HCT116 (cell line): ENCODE results near the gene ATRN. TPM values are rescaled to one million over a fixed set of nuclear protein-coding genes. Genes with fewer than 3 reads are reported as not detected.
A peak's percentile ranks its signal among the peaks of the same experiment; 100 is the strongest.

Experiments
- ATAC-seq: fragments of 200-7000 bp; cut with Tn5 transposase; 2 replicates; pipeline ENCODE4 v1.9.1; 2020; ENCODE audit warnings: mild to moderate bottlenecking, moderate library complexity
- BruUV-seq: library from RNA; stranded (reverse); fragments of 400-500 nt; replicated peaks from 2 replicates; lab custom pipeline; 2021; lab: Mats Ljungman, UMichigan
- CTCF ChIA-PET: fragments of 300-600 bp; sonication (Branson Sonifier 250); formaldehyde crosslinking; loops from one replicate; lab custom pipeline; 2021; ENCODE audit warnings: antibody characterized with exemption; lab: Charles Lee
- POLR2A ChIA-PET: fragments of 300-600, 350-600 bp; sonication (Branson Sonifier 250); formaldehyde crosslinking; loops from one replicate; lab custom pipeline; 2021; ENCODE audit warnings: antibody characterized with exemption; lab: Charles Lee
- RAD21 ChIA-PET, 2 experiments: fragments of 300-600 bp; sonication (Branson Sonifier 250); formaldehyde crosslinking; loops; one replicate each; lab custom pipeline; 2023; ENCODE audit warnings: low total read pairs in 2 of 2; ENCODE audit not compliant: uncharacterized antibody in 2 of 2, unreplicated experiment in 2 of 2, low non-redundant PET in 1 of 2; lab: Charles Lee
- DNase-seq: peaks from one replicate; pipeline ENCODE4 v3.0.0-alpha.2; 2010; ENCODE audit warnings: low read depth, low spot score
- H2AFZ ChIP-seq: fragments of 200-600 bp; shearing (Covaris generic), sonication (generic); 2 replicates; pipeline ENCODE4 v1.6.1; 2017; ENCODE audit warnings: low read depth, mixed run types, mixed read lengths, antibody characterized with exemption, low read length; ENCODE audit not compliant: poor library complexity, severe bottlenecking
- H3K27ac ChIP-seq: 2 replicates; pipeline ENCODE4 v1.5.1; 2012; ENCODE audit warnings: low read depth, low read length
- H3K27me3 ChIP-seq: fragments of 200-600 bp; sonication (generic); 2 replicates; pipeline ENCODE4 v1.6.1; 2016; ENCODE audit warnings: mixed run types, low read length, mixed read lengths; ENCODE audit not compliant: insufficient read depth
- H3K36me3 ChIP-seq, 2 experiments: fragments of 200-500 bp in 1 of 2; fragments of 200-600 bp in 1 of 2; sonication (Bioruptor generic) in 1 of 2; sonication (generic) in 1 of 2; 2 replicates each; pipeline versions ENCODE4 v1.5.1 to v1.6.1; 2014 to 2016; ENCODE audit warnings: low read length in 2 of 2, inconsistent platforms in 1 of 2, mixed read lengths in 1 of 2, mixed run types in 1 of 2; ENCODE audit not compliant: insufficient read depth in 2 of 2, control insufficient read depth in 1 of 2
- H3K4me1 ChIP-seq, 2 experiments: fragments of 200-600 bp in 1 of 2; sonication (generic) in 1 of 2; 2 replicates each; pipeline versions ENCODE4 v1.5.1 to v1.6.1; 2012 to 2017; ENCODE audit warnings: low read length in 2 of 2, inconsistent platforms in 1 of 2, mild to moderate bottlenecking in 1 of 2, mixed read lengths in 1 of 2, mixed run types in 1 of 2, moderate library complexity in 1 of 2; ENCODE audit not compliant: insufficient read depth in 2 of 2, control insufficient read depth in 1 of 2
- H3K4me2 ChIP-seq: fragments of 200-600 bp; sonication (generic); 2 replicates; pipeline ENCODE4 v1.6.1; 2017; ENCODE audit warnings: mixed run types, low read length, mixed read lengths
- H3K4me3 ChIP-seq, 2 experiments: fragments of 200-600 bp in 1 of 2; sonication (generic) in 1 of 2; replicated peaks in 1 of 2; 2 replicates each; pipeline ENCODE4 v1.5.1; 2011 to 2016; ENCODE audit warnings: low read length in 2 of 2, control low read depth in 1 of 2, low read depth in 1 of 2, mild to moderate bottlenecking in 1 of 2, mixed read lengths in 1 of 2, mixed run types in 1 of 2
- H3K79me2 ChIP-seq: fragments of 200-600 bp; sonication (generic); 2 replicates; pipeline ENCODE4 v1.6.1; 2017; ENCODE audit warnings: mild to moderate bottlenecking, mixed run types, low read length, moderate library complexity, mixed read lengths; ENCODE audit not compliant: insufficient read depth
- H3K9ac ChIP-seq: fragments of 200-600 bp; sonication (generic); 2 replicates; pipeline ENCODE4 v1.6.1; 2016; ENCODE audit warnings: low read length, mixed read lengths
- H3K9me2 ChIP-seq: fragments of 200-600 bp; sonication (generic), shearing (Covaris generic); 2 replicates; pipeline ENCODE4 v1.6.1; 2017; ENCODE audit warnings: mixed run types, mild to moderate bottlenecking, moderate library complexity; ENCODE audit not compliant: insufficient read depth
- H3K9me3 ChIP-seq, 2 experiments: fragments of 200-500 bp in 1 of 2; fragments of 200-600 bp in 1 of 2; sonication (Bioruptor generic) in 1 of 2; sonication (generic) in 1 of 2; 2 replicates each; pipeline ENCODE4 v1.6.1; 2014 to 2017; ENCODE audit warnings: low read length in 2 of 2, mixed read lengths in 2 of 2, inconsistent platforms in 1 of 2, low read depth in 1 of 2, mild to moderate bottlenecking in 1 of 2, mixed run types in 1 of 2, moderate library complexity in 1 of 2; ENCODE audit not compliant: control insufficient read depth in 1 of 2, insufficient read depth in 1 of 2
- H4K20me1 ChIP-seq: fragments of 200-600 bp; sonication (generic), shearing (Covaris generic); 2 replicates; pipeline ENCODE4 v1.6.1; 2017; ENCODE audit warnings: mixed run types, mild to moderate bottlenecking, moderate library complexity; ENCODE audit not compliant: insufficient read depth
- ATF3 ChIP-seq: IDR thresholded peaks from 2 replicates; pipeline ENCODE4 v1.6.1; 2012
- CBX3 ChIP-seq: IDR thresholded peaks from 2 replicates; pipeline ENCODE4 v1.6.1; 2012; ENCODE audit warnings: low read depth
- CEBPB ChIP-seq: IDR thresholded peaks from 2 replicates; pipeline ENCODE4 v1.6.1; 2012; ENCODE audit warnings: low read depth
- CTCF ChIP-seq, 3 experiments: fragments of 200-600 bp in 1 of 3; sonication (generic) in 1 of 3; IDR thresholded peaks in 2 of 3; conservative IDR thresholded peaks in 1 of 3; 2 replicates each; pipeline ENCODE4 v1.5.1; 2012 to 2017; ENCODE audit warnings: low read depth in 2 of 3, low read length in 2 of 3, antibody characterized with exemption in 1 of 3, borderline replicate concordance in 1 of 3, control low read depth in 1 of 3, mild to moderate bottlenecking in 1 of 3, mixed read lengths in 1 of 3, mixed run types in 1 of 3, moderate library complexity in 1 of 3; ENCODE audit not compliant: insufficient read depth in 1 of 3
- EGR1 ChIP-seq: IDR thresholded peaks from 2 replicates; pipeline ENCODE4 v1.6.1; 2012; ENCODE audit warnings: low read depth
- EZH2 ChIP-seq: fragments of 200-600 bp; sonication (generic); IDR thresholded peaks from 2 replicates; pipeline ENCODE4 v1.6.1; 2017; ENCODE audit warnings: antibody characterized with exemption, mixed run types
- EZH2phosphoT487 ChIP-seq: fragments of 200-600 bp; IDR thresholded peaks from 2 replicates; pipeline ENCODE4 v1.6.1; 2018; ENCODE audit warnings: antibody characterized with exemption, borderline replicate concordance
- JUND ChIP-seq: IDR thresholded peaks from 2 replicates; pipeline ENCODE4 v1.6.1; 2012
- POLR2A ChIP-seq: IDR thresholded peaks from 2 replicates; pipeline ENCODE4 v1.7.0; 2011; ENCODE audit warnings: borderline replicate concordance; ENCODE audit not compliant: insufficient read depth, insufficient read length; ENCODE audit errors: extremely low read depth
- POLR2AphosphoS5 ChIP-seq: IDR thresholded peaks from 2 replicates; pipeline ENCODE4 v1.6.1; 2011; ENCODE audit warnings: mild to moderate bottlenecking, low read depth, low read length, moderate library complexity
- RAD21 ChIP-seq: IDR thresholded peaks from 2 replicates; pipeline ENCODE4 v1.6.1; 2012; ENCODE audit warnings: low read depth, mild to moderate bottlenecking
- REST ChIP-seq: IDR thresholded peaks from 2 replicates; pipeline ENCODE4 v1.6.1; 2012; ENCODE audit warnings: low read depth
- SIN3A ChIP-seq: IDR thresholded peaks from 2 replicates; pipeline ENCODE4 v1.6.1; 2012; ENCODE audit warnings: low read depth
- SP1 ChIP-seq: IDR thresholded peaks from 2 replicates; pipeline ENCODE4 v1.6.1; 2012; ENCODE audit warnings: low read depth
- SRF ChIP-seq: IDR thresholded peaks from 2 replicates; pipeline ENCODE4 v1.6.1; 2012; ENCODE audit warnings: low read depth
- ZBTB33 ChIP-seq: IDR thresholded peaks from 2 replicates; pipeline ENCODE4 v1.6.1; 2011; ENCODE audit warnings: mild to moderate bottlenecking, low read length, moderate library complexity; ENCODE audit not compliant: insufficient replicate concordance; ENCODE audit errors: extremely low read depth
- ZFX ChIP-seq: fragments of 450-650 bp; IDR thresholded peaks from 2 replicates; pipeline ENCODE4 v1.6.1; 2017
- ZNF274 ChIP-seq: fragments of 200-500 bp; sonication (Bioruptor generic); IDR thresholded peaks from 2 replicates; pipeline ENCODE4 v1.6.1; 2014; ENCODE audit warnings: mild to moderate bottlenecking, low read depth, low read length, inconsistent platforms
- intact Hi-C: fragments of 100-400 bp; cut with micrococcal nuclease; formaldehyde crosslinking; loops from 2 replicates; pipeline ENCODE4 v1.10.0; 2022
- total RNA-seq: library from RNA; stranded (reverse); gene quantifications from one replicate; pipeline ENCODE4 v1.2.1, GENCODE V29; 2021; ENCODE audit not compliant: unreplicated experiment

ATRN gene
- total RNA-seq, 1 experiment from 2014 or later, result 24.4 TPM

- H3K9ac ChIP-seq, result no peak overlapping the region
- TF ChIP-seq POLR2AphosphoS5, result no peak
- no peak for TF ChIP-seq EGR1
- no peak for TF ChIP-seq CEBPB
- TF ChIP-seq CTCF (IDR thresholded peaks at IDR 0.05 in 2 of 3, conservative IDR thresholded peaks at IDR 0.05 in 1 of 3; ENCODE audit: borderline replicate concordance in 1 of 3, insufficient read depth in 1 of 3, low read depth in 2 of 3, low read length in 2 of 3), result peak in 2 of 3 experiments; percentile 22 to 37; a peak in 3 of 6 replicates
- TF ChIP-seq CBX3, result no peak
- no peak for TF ChIP-seq EZH2phosphoT487
- TF ChIP-seq SRF, result no peak
- no peak for TF ChIP-seq POLR2A
- no peak for TF ChIP-seq ATF3
- no peak for TF ChIP-seq SIN3A
- no peak for TF ChIP-seq SP1
- no peak for TF ChIP-seq JUND
- TF ChIP-seq ZNF274, result no peak
- TF ChIP-seq EZH2, result no peak
- no peak for TF ChIP-seq REST
- TF ChIP-seq RAD21, result peak; percentile 39; the same call in 1 of the 2 replicates
- TF ChIP-seq ZFX, result no peak
- no peak for TF ChIP-seq ZBTB33
- H3K27me3 ChIP-seq, result no peaks in the 10 kb centered on the region
- H2AFZ ChIP-seq, result no peak overlapping the region
- RAD21 ChIA-PET, result no interaction called here
- H3K9me2 ChIP-seq, result no peaks in the 10 kb centered on the region
- BruUV-seq, result no TSS peak
- no peaks in the 10 kb centered on the region; a peak in 1 of 4 replicates for H3K36me3 ChIP-seq
- ATAC-seq (no peak), DNase-seq (no peak)
- H3K79me2 ChIP-seq, result no peaks in the 10 kb centered on the region
- H3K9me3 ChIP-seq, result no peaks in the 10 kb centered on the region
- no peaks in the 10 kb centered on the region for H3K4me1 ChIP-seq
- no peak overlapping the region for H3K27ac ChIP-seq
- POLR2A ChIA-PET, result no interaction called here
- no peak overlapping the region for H3K4me3 ChIP-seq
- H4K20me1 ChIP-seq, result no peaks in the 10 kb centered on the region
- CTCF ChIA-PET, result interaction anchor here (1.0 kb wide), 1 partner anchor 69 kb away, joined by 4 read pairs; no protein-coding TSS in a partner anchor
- intact Hi-C loops, result no loop called here
- H3K4me2 ChIP-seq, result no peak overlapping the region
These were observed 161.6 kb downstream of the ATRN start for GRCh38 chr20:3632311-3633004.
